HCT116 (cell line): Measurements from ENCODE around the gene PTX3. TPM values are rescaled to one million over a fixed set of nuclear protein-coding genes. Genes with fewer than 3 reads are reported as not detected.

Source experiments
- ATAC-seq: fragments of 200-7000 bp; cut with Tn5 transposase; 2 replicates; pipeline ENCODE4 v1.9.1; 2020; ENCODE audit warnings: mild to moderate bottlenecking, moderate library complexity
- BruUV-seq: library from RNA; stranded (reverse); fragments of 400-500 nt; replicated peaks from 2 replicates; lab custom pipeline; 2021; lab: Mats Ljungman, UMichigan
- CTCF ChIA-PET: fragments of 300-600 bp; sonication (Branson Sonifier 250); formaldehyde crosslinking; loops from one replicate; lab custom pipeline; 2021; ENCODE audit warnings: antibody characterized with exemption; lab: Charles Lee
- POLR2A ChIA-PET: fragments of 300-600, 350-600 bp; sonication (Branson Sonifier 250); formaldehyde crosslinking; loops from one replicate; lab custom pipeline; 2021; ENCODE audit warnings: antibody characterized with exemption; lab: Charles Lee
- RAD21 ChIA-PET, 2 experiments: fragments of 300-600 bp; sonication (Branson Sonifier 250); formaldehyde crosslinking; loops; one replicate each; lab custom pipeline; 2023; ENCODE audit warnings: low total read pairs in 2 of 2; ENCODE audit not compliant: uncharacterized antibody in 2 of 2, unreplicated experiment in 2 of 2, low non-redundant PET in 1 of 2; lab: Charles Lee
- DNase-seq: peaks from one replicate; pipeline ENCODE4 v3.0.0-alpha.2; 2010; ENCODE audit warnings: low read depth, low spot score
- H2AFZ ChIP-seq: fragments of 200-600 bp; shearing (Covaris generic), sonication (generic); 2 replicates; pipeline ENCODE4 v1.6.1; 2017; ENCODE audit warnings: low read depth, mixed run types, mixed read lengths, antibody characterized with exemption, low read length; ENCODE audit not compliant: poor library complexity, severe bottlenecking
- H3K27ac ChIP-seq: 2 replicates; pipeline ENCODE4 v1.5.1; 2012; ENCODE audit warnings: low read depth, low read length
- H3K27me3 ChIP-seq: fragments of 200-600 bp; sonication (generic); 2 replicates; pipeline ENCODE4 v1.6.1; 2016; ENCODE audit warnings: mixed run types, low read length, mixed read lengths; ENCODE audit not compliant: insufficient read depth
- H3K36me3 ChIP-seq, 2 experiments: fragments of 200-500 bp in 1 of 2; fragments of 200-600 bp in 1 of 2; sonication (Bioruptor generic) in 1 of 2; sonication (generic) in 1 of 2; 2 replicates each; pipeline versions ENCODE4 v1.5.1 to v1.6.1; 2014 to 2016; ENCODE audit warnings: low read length in 2 of 2, inconsistent platforms in 1 of 2, mixed read lengths in 1 of 2, mixed run types in 1 of 2; ENCODE audit not compliant: insufficient read depth in 2 of 2, control insufficient read depth in 1 of 2
- H3K4me1 ChIP-seq, 2 experiments: fragments of 200-600 bp in 1 of 2; sonication (generic) in 1 of 2; 2 replicates each; pipeline versions ENCODE4 v1.5.1 to v1.6.1; 2012 to 2017; ENCODE audit warnings: low read length in 2 of 2, inconsistent platforms in 1 of 2, mild to moderate bottlenecking in 1 of 2, mixed read lengths in 1 of 2, mixed run types in 1 of 2, moderate library complexity in 1 of 2; ENCODE audit not compliant: insufficient read depth in 2 of 2, control insufficient read depth in 1 of 2
- H3K4me2 ChIP-seq: fragments of 200-600 bp; sonication (generic); 2 replicates; pipeline ENCODE4 v1.6.1; 2017; ENCODE audit warnings: mixed run types, low read length, mixed read lengths
- H3K4me3 ChIP-seq, 2 experiments: fragments of 200-600 bp in 1 of 2; sonication (generic) in 1 of 2; replicated peaks in 1 of 2; 2 replicates each; pipeline ENCODE4 v1.5.1; 2011 to 2016; ENCODE audit warnings: low read length in 2 of 2, control low read depth in 1 of 2, low read depth in 1 of 2, mild to moderate bottlenecking in 1 of 2, mixed read lengths in 1 of 2, mixed run types in 1 of 2
- H3K79me2 ChIP-seq: fragments of 200-600 bp; sonication (generic); 2 replicates; pipeline ENCODE4 v1.6.1; 2017; ENCODE audit warnings: mild to moderate bottlenecking, mixed run types, low read length, moderate library complexity, mixed read lengths; ENCODE audit not compliant: insufficient read depth
- H3K9ac ChIP-seq: fragments of 200-600 bp; sonication (generic); 2 replicates; pipeline ENCODE4 v1.6.1; 2016; ENCODE audit warnings: low read length, mixed read lengths
- H3K9me2 ChIP-seq: fragments of 200-600 bp; sonication (generic), shearing (Covaris generic); 2 replicates; pipeline ENCODE4 v1.6.1; 2017; ENCODE audit warnings: mixed run types, mild to moderate bottlenecking, moderate library complexity; ENCODE audit not compliant: insufficient read depth
- H3K9me3 ChIP-seq, 2 experiments: fragments of 200-500 bp in 1 of 2; fragments of 200-600 bp in 1 of 2; sonication (Bioruptor generic) in 1 of 2; sonication (generic) in 1 of 2; 2 replicates each; pipeline ENCODE4 v1.6.1; 2014 to 2017; ENCODE audit warnings: low read length in 2 of 2, mixed read lengths in 2 of 2, inconsistent platforms in 1 of 2, low read depth in 1 of 2, mild to moderate bottlenecking in 1 of 2, mixed run types in 1 of 2, moderate library complexity in 1 of 2; ENCODE audit not compliant: control insufficient read depth in 1 of 2, insufficient read depth in 1 of 2
- H4K20me1 ChIP-seq: fragments of 200-600 bp; sonication (generic), shearing (Covaris generic); 2 replicates; pipeline ENCODE4 v1.6.1; 2017; ENCODE audit warnings: mixed run types, mild to moderate bottlenecking, moderate library complexity; ENCODE audit not compliant: insufficient read depth
- ATF3 ChIP-seq: IDR thresholded peaks from 2 replicates; pipeline ENCODE4 v1.6.1; 2012
- EGR1 ChIP-seq: IDR thresholded peaks from 2 replicates; pipeline ENCODE4 v1.6.1; 2012; ENCODE audit warnings: low read depth
- EZH2 ChIP-seq: fragments of 200-600 bp; sonication (generic); IDR thresholded peaks from 2 replicates; pipeline ENCODE4 v1.6.1; 2017; ENCODE audit warnings: antibody characterized with exemption, mixed run types
- EZH2phosphoT487 ChIP-seq: fragments of 200-600 bp; IDR thresholded peaks from 2 replicates; pipeline ENCODE4 v1.6.1; 2018; ENCODE audit warnings: antibody characterized with exemption, borderline replicate concordance
- FOSL1 ChIP-seq: IDR thresholded peaks from 2 replicates; pipeline ENCODE4 v1.6.1; 2012; ENCODE audit warnings: low read depth
- JUND ChIP-seq: IDR thresholded peaks from 2 replicates; pipeline ENCODE4 v1.6.1; 2012
- MAX ChIP-seq: IDR thresholded peaks from 2 replicates; pipeline ENCODE4 v1.6.1; 2012
- SIN3A ChIP-seq: IDR thresholded peaks from 2 replicates; pipeline ENCODE4 v1.6.1; 2012; ENCODE audit warnings: low read depth
- SP1 ChIP-seq: IDR thresholded peaks from 2 replicates; pipeline ENCODE4 v1.6.1; 2012; ENCODE audit warnings: low read depth
- TCF7L2 ChIP-seq: IDR thresholded peaks from 2 replicates; pipeline ENCODE4 v1.7.0; 2011; ENCODE audit warnings: borderline replicate concordance, inconsistent platforms; ENCODE audit not compliant: insufficient read depth, insufficient read length; ENCODE audit errors: extremely low read depth
- YY1 ChIP-seq: IDR thresholded peaks from 2 replicates; pipeline ENCODE4 v1.6.1; 2011; ENCODE audit warnings: low read length, low read depth, moderate library complexity, mild to moderate bottlenecking; ENCODE audit not compliant: insufficient replicate concordance; ENCODE audit errors: extremely low read depth
- ZFX ChIP-seq: fragments of 450-650 bp; IDR thresholded peaks from 2 replicates; pipeline ENCODE4 v1.6.1; 2017
- intact Hi-C: fragments of 100-400 bp; cut with micrococcal nuclease; formaldehyde crosslinking; loops from 2 replicates; pipeline ENCODE4 v1.10.0; 2022
- total RNA-seq: library from RNA; stranded (reverse); gene quantifications from one replicate; pipeline ENCODE4 v1.2.1, GENCODE V29; 2021; ENCODE audit not compliant: unreplicated experiment
- TF ChIP-seq, protein P1 (sequence below): IDR thresholded peaks from 2 replicates; pipeline ENCODE4 v1.6.1; 2012; ENCODE audit warnings: low read depth
- TF ChIP-seq, protein P2 (sequence below): IDR thresholded peaks from 2 replicates; pipeline ENCODE4 v1.6.1; 2011; ENCODE audit warnings: mild to moderate bottlenecking, low read length, moderate library complexity; ENCODE audit not compliant: insufficient replicate concordance; ENCODE audit errors: extremely low read depth

PTX3 gene
- total RNA-seq, 1 experiment from 2014 or later = 0.37 TPM

- DNase-seq (no peak), ATAC-seq (no peak)
- ChIA-PET CTCF (no interaction called here), POLR2A (no interaction called here), RAD21 (no interaction called here)
- Histone ChIP-seq H3K36me3 (no peaks in the 10 kb centered on the region), H3K79me2 (no peaks in the 10 kb centered on the region), H4K20me1 (no peaks in the 10 kb centered on the region), H3K27me3 (no peaks in the 10 kb centered on the region), H3K4me2 (no peak overlapping the region), H3K27ac (no peak overlapping the region), H3K4me3 (no peak overlapping the region), H3K4me1 (no peaks in the 10 kb centered on the region), H2AFZ (no peak overlapping the region), H3K9me2 (no peaks in the 10 kb centered on the region), H3K9ac (no peak overlapping the region), H3K9me3 (no peaks in the 10 kb centered on the region)
- intact Hi-C loops = no loop called here
- no TSS peak for BruUV-seq
- no peak for TF ChIP-seq JUND
- no peak for TF ChIP-seq YY1
- TF ChIP-seq, protein P1, sequence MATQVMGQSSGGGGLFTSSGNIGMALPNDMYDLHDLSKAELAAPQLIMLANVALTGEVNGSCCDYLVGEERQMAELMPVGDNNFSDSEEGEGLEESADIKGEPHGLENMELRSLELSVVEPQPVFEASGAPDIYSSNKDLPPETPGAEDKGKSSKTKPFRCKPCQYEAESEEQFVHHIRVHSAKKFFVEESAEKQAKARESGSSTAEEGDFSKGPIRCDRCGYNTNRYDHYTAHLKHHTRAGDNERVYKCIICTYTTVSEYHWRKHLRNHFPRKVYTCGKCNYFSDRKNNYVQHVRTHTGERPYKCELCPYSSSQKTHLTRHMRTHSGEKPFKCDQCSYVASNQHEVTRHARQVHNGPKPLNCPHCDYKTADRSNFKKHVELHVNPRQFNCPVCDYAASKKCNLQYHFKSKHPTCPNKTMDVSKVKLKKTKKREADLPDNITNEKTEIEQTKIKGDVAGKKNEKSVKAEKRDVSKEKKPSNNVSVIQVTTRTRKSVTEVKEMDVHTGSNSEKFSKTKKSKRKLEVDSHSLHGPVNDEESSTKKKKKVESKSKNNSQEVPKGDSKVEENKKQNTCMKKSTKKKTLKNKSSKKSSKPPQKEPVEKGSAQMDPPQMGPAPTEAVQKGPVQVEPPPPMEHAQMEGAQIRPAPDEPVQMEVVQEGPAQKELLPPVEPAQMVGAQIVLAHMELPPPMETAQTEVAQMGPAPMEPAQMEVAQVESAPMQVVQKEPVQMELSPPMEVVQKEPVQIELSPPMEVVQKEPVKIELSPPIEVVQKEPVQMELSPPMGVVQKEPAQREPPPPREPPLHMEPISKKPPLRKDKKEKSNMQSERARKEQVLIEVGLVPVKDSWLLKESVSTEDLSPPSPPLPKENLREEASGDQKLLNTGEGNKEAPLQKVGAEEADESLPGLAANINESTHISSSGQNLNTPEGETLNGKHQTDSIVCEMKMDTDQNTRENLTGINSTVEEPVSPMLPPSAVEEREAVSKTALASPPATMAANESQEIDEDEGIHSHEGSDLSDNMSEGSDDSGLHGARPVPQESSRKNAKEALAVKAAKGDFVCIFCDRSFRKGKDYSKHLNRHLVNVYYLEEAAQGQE = no peak
- TF ChIP-seq ZFX = no peak
- TF ChIP-seq, protein P2, sequence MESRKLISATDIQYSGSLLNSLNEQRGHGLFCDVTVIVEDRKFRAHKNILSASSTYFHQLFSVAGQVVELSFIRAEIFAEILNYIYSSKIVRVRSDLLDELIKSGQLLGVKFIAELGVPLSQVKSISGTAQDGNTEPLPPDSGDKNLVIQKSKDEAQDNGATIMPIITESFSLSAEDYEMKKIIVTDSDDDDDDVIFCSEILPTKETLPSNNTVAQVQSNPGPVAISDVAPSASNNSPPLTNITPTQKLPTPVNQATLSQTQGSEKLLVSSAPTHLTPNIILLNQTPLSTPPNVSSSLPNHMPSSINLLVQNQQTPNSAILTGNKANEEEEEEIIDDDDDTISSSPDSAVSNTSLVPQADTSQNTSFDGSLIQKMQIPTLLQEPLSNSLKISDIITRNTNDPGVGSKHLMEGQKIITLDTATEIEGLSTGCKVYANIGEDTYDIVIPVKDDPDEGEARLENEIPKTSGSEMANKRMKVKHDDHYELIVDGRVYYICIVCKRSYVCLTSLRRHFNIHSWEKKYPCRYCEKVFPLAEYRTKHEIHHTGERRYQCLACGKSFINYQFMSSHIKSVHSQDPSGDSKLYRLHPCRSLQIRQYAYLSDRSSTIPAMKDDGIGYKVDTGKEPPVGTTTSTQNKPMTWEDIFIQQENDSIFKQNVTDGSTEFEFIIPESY = no peak
- no peak for TF ChIP-seq SP1
- no peak for TF ChIP-seq EGR1
- no peak for TF ChIP-seq EZH2phosphoT487
- no peak for TF ChIP-seq TCF7L2
- TF ChIP-seq SIN3A = no peak
- TF ChIP-seq FOSL1 = no peak
- TF ChIP-seq ATF3 = no peak
- no peak for TF ChIP-seq EZH2
- no peak for TF ChIP-seq MAX
Measured at GRCh38 chr3:157477441-157477840, 40.8 kb downstream of the PTX3 start.
